Body of pancreas (tissue), 4 donors: Measurements from ENCODE around the gene CDK18. TPM values are rescaled to one million over a fixed set of nuclear protein-coding genes. Genes with fewer than 3 reads are reported as not detected.
A peak's percentile ranks its signal among the peaks of the same experiment; 100 is the strongest.

Experiments
- ATAC-seq: fragments of 150-250 bp; one replicate; pipeline ENCODE4 v1.9.1; 2016
- DNase-seq, 4 donors: peaks; one replicate each; pipeline ENCODE4 v3.0.0-alpha.2; 2019
- H3K27ac ChIP-seq, 4 donors: fragments of 200-600 bp; sonication (generic); 1 replicate in 3 of 4; 2 replicates in 1 of 4; pipeline versions ENCODE4 v1.5.1 to v1.6.1; 2016 to 2019; ENCODE audit warnings: mild to moderate bottlenecking in 1 of 4, mixed read lengths in 1 of 4, moderate library complexity in 1 of 4
- H3K27me3 ChIP-seq, 2 donors: fragments of 200-600 bp; sonication (generic); one replicate each; pipeline ENCODE4 v1.6.0; 2016; ENCODE audit warnings: mild to moderate bottlenecking in 1 of 2
- H3K36me3 ChIP-seq, 2 donors: fragments of 200-600 bp; sonication (generic); replicated peaks in 1 of 2; 2 replicates each; pipeline ENCODE4 v1.5.1; 2016; ENCODE audit warnings: low read depth in 2 of 2; ENCODE audit not compliant: insufficient read depth in 1 of 2
- H3K4me1 ChIP-seq: fragments of 200-600 bp; sonication (generic); one replicate; pipeline ENCODE4 v1.6.0; 2016
- H3K4me3 ChIP-seq, 2 donors: fragments of 200-600 bp; sonication (generic); 1 replicate in 1 of 2; 2 replicates in 1 of 2; pipeline ENCODE4 v1.5.1; 2016 to 2019
- H3K9me3 ChIP-seq, 3 donors: fragments of 200-600 bp; sonication (generic); 1 replicate in 2 of 3; 2 replicates in 1 of 3; pipeline ENCODE4 v1.5.1; 2016
- CTCF ChIP-seq, 7 experiments: fragments of 450-650 bp in 4 of 7; fragments of 200-600 bp in 3 of 7; sonication (generic) in 3 of 7; IDR thresholded peaks; one replicate each; pipeline ENCODE4 v1.5.1; 2016 to 2019; ENCODE audit warnings: antibody characterized with exemption in 7 of 7
- POLR2A ChIP-seq, 3 donors: fragments of 450-650 bp; IDR thresholded peaks; one replicate each; pipeline ENCODE4 v1.6.1; 2016; ENCODE audit warnings: antibody characterized with exemption in 3 of 3, mild to moderate bottlenecking in 2 of 3
- WGBS, 2 donors: methylation state at CpG; one replicate each; pipeline ENCODE4 v1.1.5; 2017; 5-methylcytosine and 5-hydroxymethylcytosine counted together
- intact Hi-C: fragments of 100-400 bp; cut with DNase I; formaldehyde crosslinking; loops from one replicate; pipeline ENCODE4 v1.15.1; 2023
- small RNA-seq: library from RNA; depleted of rRNA; stranded (forward); fragments of <200 nt; gene quantifications from one replicate; pipeline ENCODE3, GENCODE V24; 2016
- total RNA-seq, 2 donors: library from RNA; depleted of rRNA; stranded (reverse); fragments of >200 nt; gene quantifications; one replicate each; pipeline ENCODE4 v1.1.0, GENCODE V29; 2016

The CDK18 gene
- total RNA-seq, 2 donors from 2014 or later: 28.0 to 28.7 TPM

GRCh38 chr1:205580140-205580922 is 75.9 kb downstream of the CDK18 start:
- TF ChIP-seq POLR2A (IDR thresholded peaks at IDR 0.05): no peak
- no peak for TF ChIP-seq CTCF (IDR thresholded peaks at IDR 0.05)
- Histone ChIP-seq H3K9me3 (no peaks in the 10 kb centered on the region), H3K36me3 (no peaks in the 10 kb centered on the region), H3K27ac (no peak overlapping the region), H3K4me1 (peaks cover 29% of the 10 kb centered on the region), H3K4me3 (no peak overlapping the region), H3K27me3 (no peaks in the 10 kb centered on the region)
- 86 to 88% methylated on average over 9 to 14 of the region's 15 CpGs for WGBS, 2 donors
- intact Hi-C loops: no loop called here
- no peak for ATAC-seq
- peak in 1 of 4 donors; percentile 7 for DNase-seq

- Histone ChIP-seq H3K9me3 (no peaks in the 10 kb centered on the region), H3K27ac (no peak overlapping the region), H3K36me3 (no peaks in the 10 kb centered on the region), H3K4me1 (peaks cover 29% of the 10 kb centered on the region), H3K4me3 (no peak overlapping the region), H3K27me3 (no peaks in the 10 kb centered on the region)
- WGBS, 2 donors: 60 to 69% methylated on average over 1 to 3 of the region's 3 CpGs
- ATAC-seq (no peak), DNase-seq (no peak)
- TF ChIP-seq CTCF (IDR thresholded peaks at IDR 0.05) (no peak), POLR2A (IDR thresholded peaks at IDR 0.05) (no peak)
- intact Hi-C loops: no loop called here
Observed at GRCh38 chr1:205580923-205581180, 76.4 kb downstream of the CDK18 start.

DNA sequence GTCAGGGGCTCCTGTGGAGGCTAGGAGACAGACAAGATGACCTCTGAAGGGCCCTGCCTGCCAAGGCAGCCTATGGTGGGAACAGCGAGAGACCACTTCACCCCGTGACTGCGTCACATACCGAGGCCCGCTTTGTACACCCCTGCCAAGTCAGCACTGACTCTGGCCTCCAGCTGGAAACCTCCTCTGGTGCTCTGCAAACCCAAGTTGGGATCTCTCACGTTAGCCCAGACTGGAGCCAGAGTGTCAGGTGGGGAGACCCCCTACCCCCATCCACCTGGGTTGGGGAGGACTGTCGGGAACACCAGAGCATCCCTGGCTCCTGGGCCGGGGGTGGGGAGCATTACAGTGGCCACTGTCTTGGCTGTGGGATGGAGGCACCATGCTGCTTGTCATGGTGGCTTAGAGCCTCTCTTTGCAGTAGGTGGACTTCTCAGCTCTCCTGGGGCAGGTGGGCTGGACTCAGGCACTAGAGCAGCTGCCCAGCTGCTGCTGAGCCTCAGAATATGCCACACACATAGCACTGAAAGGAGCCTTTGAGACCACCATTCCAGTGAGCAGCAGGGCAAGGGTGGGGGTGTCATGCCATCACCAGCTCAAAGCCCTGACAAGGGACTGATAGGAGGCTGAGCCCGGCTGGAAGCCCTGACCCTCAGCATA is 77.0 kb downstream of the CDK18 start:
- intact Hi-C loops: no loop called here
- Histone ChIP-seq H3K4me3 (no peak overlapping the region), H3K4me1 (peaks cover 33% of the 10 kb centered on the region), H3K9me3 (no peaks in the 10 kb centered on the region), H3K27ac (peak overlapping the region in 2 of 4 donors; percentile 62 to 67), H3K36me3 (no peaks in the 10 kb centered on the region), H3K27me3 (no peaks in the 10 kb centered on the region)
- ATAC-seq (no peak), DNase-seq (peak in 1 of 4 donors; percentile 8)
- WGBS, 2 donors: 73 to 95% methylated on average over 1 to 9 of the region's 9 CpGs
- TF ChIP-seq CTCF (IDR thresholded peaks at IDR 0.05) (no peak), POLR2A (IDR thresholded peaks at IDR 0.05) (no peak)

GRCh38 chr1:205582046-205582445 is 77.6 kb downstream of the CDK18 start:
- H3K27ac ChIP-seq: peak overlapping the region in 2 of 4 donors; percentile 62 to 67
- no peaks in the 10 kb centered on the region for H3K27me3 ChIP-seq
- ATAC-seq: peak; percentile 7
- 68 to 76% methylated on average over 11 of the region's 11 CpGs for WGBS, 2 donors
- no peak overlapping the region for H3K4me3 ChIP-seq
- H3K4me1 ChIP-seq: peaks cover 34% of the 10 kb centered on the region
- peak in 1 of 4 donors; percentile 8 for DNase-seq
- H3K36me3 ChIP-seq: no peaks in the 10 kb centered on the region
- intact Hi-C loops: no loop called here
- no peaks in the 10 kb centered on the region for H3K9me3 ChIP-seq
- TF ChIP-seq CTCF (IDR thresholded peaks at IDR 0.05) (no peak), POLR2A (IDR thresholded peaks at IDR 0.05) (no peak)

Small RNA genes within 50 kb of the gene (small RNA-seq; reads per million reads assigned to genes)
- not detected for gene RNU2-19P

Other genes with a start within 250 kb of the CDK18 start
- 10 to 100 TPM; 11.2 to 20.8 TPM for gene NUAK2, start 182.9 kb upstream of the CDK18 start, total RNA-seq
- gene KLHDC8A, start 147.7 kb upstream of the CDK18 start, total RNA-seq: 1 to 10 TPM in 1 of 2 donors, under 1 TPM in 1; 0.78 to 8.6 TPM
- not detected for gene LEMD1, start 82.6 kb upstream of the CDK18 start, total RNA-seq
- 1 to 10 TPM in 1 of 2 donors, not detected in 1; 1.0 TPM for gene BLACAT1, start 48.6 kb upstream of the CDK18 start, total RNA-seq
- 10 to 100 TPM; 16.6 to 17.8 TPM for gene ELK4, start 127.3 kb downstream of the CDK18 start, total RNA-seq
- gene SLC45A3, start 175.8 kb downstream of the CDK18 start, total RNA-seq: 1 to 10 TPM; 1.3 to 1.6 TPM
- 10 to 100 TPM; 37.6 to 39.2 TPM for gene NUCKS1, start 245.5 kb downstream of the CDK18 start, total RNA-seq